ENCODE measurements around the gene IGLON5. TPM values are rescaled to one million over a fixed set of nuclear protein-coding genes. Genes with fewer than 3 reads are reported as not detected.

IGLON5 gene
- polyA plus RNA-seq, 1 donor: 3.0 TPM

GRCh38 chr19:51364200-51365106 lies 53.0 kb downstream of the IGLON5 start:
- no peak for DNase-seq

DNA sequence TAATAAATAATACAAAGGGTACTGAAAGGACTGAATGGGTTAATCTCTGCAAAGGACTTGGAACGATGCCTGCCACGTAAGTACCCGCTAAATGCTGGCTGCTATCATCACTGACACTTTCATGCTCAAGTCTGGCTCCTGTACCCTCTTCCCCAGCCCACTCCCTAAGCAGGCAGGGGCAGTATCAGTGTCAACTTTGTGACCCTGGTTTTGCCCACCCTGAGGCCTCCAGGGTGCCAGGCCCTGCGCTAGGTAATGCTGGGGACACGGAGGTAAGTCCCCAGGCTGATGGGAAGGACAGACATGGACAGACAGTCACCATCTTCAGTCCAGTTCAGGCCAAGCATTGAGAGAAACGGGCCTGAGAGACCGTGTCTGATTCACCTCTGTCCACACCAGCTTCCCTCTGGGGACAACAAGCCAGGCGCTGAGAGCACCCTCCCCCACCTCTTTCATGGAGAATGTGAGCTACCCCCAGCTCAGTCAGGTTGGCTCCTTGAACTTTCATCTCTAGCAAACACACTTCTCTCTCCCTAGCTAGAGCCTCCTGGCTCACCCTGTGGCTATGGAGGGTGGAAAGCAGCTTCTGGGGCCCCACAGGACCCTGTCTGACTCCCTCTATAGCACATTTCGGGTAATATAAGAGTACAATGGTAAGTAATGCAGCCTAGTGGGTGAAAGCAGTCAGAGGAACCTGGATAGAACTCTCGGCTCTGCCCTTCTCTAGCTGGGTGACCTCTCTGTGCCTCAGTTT lies 53.9 kb downstream of the IGLON5 start:
- DNase-seq: peak; percentile 26

DNA sequence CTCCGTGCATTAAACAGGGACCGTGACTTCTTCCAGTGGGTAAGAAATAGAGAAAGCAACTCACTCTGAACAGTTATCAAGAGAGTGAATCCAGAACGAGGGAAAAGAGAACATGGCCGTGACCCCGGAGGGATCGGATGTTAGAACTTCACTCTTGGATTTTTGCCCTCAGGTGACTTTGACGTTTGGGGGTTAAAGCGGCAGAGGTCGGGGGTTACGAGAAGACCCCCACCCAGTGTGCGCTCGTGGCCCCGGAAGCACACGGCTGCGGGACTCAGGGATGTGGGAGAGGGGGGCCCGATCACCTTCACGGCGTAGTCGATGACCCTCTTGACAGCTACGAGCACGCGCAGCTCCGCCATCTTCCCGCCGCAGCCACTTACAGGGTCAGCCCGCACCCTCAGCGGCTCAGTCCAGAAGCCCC lies 54.5 kb downstream of the IGLON5 start, which contains the start of gene ETFB:
TSS of gene ETFB (minus strand) at position 424 of the 424 bp plus-strand sequence. CDS start at position 362, 62 bp downstream.
- no peak for DNase-seq

- DNase-seq: peak; percentile 97
Measured at GRCh38 chr19:51366389-51367254, 55.2 kb downstream of the IGLON5 start.

- DNase-seq: no peak
Measured at GRCh38 chr19:51367255-51367564, 55.8 kb downstream of the IGLON5 start.

GRCh38 chr19:51367565-51368365 lies 56.3 kb downstream of the IGLON5 start:
- DNase-seq: peak; percentile 98

DNA sequence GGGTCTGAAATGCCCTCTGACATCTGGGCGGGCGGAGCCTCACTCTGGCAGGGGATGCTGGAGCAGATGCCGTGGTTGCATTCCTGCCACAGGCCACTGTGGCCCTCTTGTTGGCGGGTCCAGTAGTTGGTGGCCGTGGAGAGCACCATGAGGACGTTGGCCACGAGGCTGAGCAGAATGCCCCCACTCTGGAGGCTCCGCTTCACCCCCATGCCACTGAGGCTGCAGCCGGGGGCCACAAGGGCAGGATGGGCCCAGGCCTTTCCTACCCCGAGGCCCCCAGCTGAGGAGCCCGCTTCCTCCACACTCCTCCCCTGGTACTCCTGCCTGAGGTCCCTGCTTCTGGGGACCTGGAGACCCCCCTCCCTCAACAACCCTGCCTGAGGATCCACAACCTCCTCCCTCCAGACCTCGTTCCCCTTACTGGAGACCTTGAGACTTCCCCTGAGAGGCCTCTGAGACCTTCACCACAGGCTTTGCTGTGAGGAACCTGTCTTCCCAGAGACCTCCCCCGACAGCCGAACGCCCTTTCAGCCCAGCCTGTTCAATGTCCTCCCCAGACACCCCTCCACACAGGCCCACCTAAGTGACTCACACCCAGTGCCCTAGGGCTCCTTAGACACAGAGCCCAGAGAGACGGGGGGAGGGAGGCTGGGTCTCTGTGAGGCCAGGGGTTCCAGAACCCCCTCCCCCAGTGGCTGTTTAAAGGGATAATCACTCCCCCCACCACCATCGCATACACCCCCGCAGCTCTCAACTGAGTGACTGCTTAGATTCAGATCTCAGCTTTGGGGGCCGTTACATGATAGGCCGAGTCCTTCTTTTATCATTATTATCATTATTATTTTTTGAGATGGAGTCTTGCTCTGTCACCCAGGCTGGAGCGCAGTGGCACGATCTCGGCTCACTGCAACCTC lies 57.2 kb downstream of the IGLON5 start, which contains the start of gene CLDND2:
TSS of gene CLDND2 (minus strand) at position 638 of the 917 bp plus-strand sequence. CDS start at position 212, 426 bp downstream.
- no peak for DNase-seq

- DNase-seq: no peak
Measured at GRCh38 chr19:51370230-51370629, 58.8 kb downstream of the IGLON5 start.

- DNase-seq: no peak
Measured at GRCh38 chr19:51371186-51371690, 59.8 kb downstream of the IGLON5 start.

DNA sequence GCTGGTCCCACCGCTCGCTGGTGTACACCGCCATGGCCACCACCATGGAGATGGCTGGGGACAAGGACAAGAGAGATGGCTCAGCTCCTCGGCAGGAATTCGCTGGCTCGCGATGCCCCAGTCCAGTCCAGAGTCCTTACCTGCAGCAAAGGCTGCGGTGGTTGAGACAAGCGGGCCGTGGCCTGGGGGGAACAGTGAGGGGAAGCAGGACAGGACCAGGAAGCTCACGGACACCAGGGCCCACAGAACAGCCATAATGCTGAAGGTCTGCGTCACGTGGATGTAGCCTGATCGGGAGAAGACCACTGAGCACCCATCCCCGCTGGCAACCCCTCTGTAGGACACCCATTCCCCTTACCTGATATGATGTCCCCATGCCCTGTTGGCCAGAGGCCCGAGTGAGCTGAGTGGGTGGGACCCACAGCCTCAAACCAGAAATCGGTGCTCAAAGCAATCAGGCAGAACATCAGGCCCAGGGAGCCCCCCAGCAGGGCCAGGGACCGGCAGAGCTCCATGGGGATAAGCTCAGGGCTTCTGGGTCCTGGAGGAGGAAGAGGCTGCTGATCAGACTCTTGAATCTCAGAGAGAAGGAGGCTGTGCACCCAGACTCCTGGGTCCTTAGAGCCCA lies 60.7 kb downstream of the IGLON5 start:
- no peak for DNase-seq

GRCh38 chr19:51372649-51373504 lies 61.4 kb downstream of the IGLON5 start, which contains the start of gene NKG7:
NKG7 (minus strand) TSS chr19:51372654; CDS start chr19:51372535, 119 bp downstream.
- DNase-seq: no peak

DNA sequence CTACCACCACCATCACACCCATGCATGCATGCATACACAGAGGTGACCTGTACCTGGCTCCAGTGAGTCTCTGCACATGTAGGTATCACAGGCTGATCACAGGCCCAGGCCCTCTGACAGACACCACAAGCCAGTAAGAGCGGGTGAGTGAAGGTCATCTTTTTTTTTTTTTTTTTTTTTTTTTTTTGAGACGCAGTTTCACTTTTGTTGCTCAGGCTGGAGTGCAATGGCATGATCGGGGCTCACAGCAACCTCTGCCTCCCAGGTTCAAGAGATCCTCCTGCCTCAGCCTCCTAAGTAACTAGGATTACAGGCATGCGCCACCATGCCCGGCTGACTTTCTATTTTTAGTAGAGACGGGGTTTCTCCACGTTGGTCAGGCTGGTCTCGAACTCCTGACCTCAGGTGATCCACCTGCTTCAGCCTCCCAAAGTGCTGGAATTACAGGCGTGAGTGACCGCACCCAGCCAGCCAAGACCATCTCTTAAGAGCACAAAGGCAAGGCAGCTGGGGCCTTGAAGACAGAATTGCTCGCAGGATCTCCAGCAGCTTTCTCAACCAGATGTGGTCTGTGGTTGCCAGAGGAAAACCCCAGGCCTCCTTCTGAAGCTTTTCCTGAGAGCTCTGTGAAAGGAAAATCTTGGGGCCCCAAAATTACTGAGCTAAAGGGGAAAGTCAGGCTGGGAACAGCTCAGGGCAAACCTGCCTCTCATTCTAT lies 64.2 kb downstream of the IGLON5 start:
- DNase-seq: no peak

GRCh38 chr19:51377422-51377821 lies 66.0 kb downstream of the IGLON5 start:
- no peak for DNase-seq

- DNase-seq: no peak
Measured at GRCh38 chr19:51380379-51380778, 68.9 kb downstream of the IGLON5 start.

All from left kidney (tissue), 2 donors.